GM21529 (cell line): Measurements from ENCODE around the gene TAF4.

Experiments used
- ATAC-seq: cut with Tn5 transposase; IDR thresholded peaks from one replicate; pipeline ENCODE4 v1.9.1; 2021; ENCODE audit not compliant: unreplicated experiment

Gene TAF4

DNA sequence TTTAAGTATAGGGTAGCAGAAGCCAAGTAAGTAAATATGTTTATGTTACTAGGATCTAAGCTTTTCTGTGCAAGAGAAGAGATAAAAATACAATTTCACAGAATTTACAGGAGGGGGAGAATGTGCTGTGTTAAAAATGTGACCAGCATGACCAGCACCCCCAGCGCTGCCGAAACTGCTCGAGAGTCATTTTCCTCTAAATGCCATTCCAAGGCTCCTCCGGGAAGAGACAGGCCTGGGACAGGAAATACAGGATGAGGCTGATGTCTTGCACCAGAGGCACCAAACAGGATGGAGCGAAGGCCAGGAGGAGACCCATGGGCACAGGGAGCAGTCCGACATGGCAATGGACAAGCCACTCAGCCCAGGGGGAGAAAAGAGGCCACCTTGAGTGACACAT, 21.1 kb downstream of the TAF4 start:
- ATAC-seq, result no peak

DNA sequence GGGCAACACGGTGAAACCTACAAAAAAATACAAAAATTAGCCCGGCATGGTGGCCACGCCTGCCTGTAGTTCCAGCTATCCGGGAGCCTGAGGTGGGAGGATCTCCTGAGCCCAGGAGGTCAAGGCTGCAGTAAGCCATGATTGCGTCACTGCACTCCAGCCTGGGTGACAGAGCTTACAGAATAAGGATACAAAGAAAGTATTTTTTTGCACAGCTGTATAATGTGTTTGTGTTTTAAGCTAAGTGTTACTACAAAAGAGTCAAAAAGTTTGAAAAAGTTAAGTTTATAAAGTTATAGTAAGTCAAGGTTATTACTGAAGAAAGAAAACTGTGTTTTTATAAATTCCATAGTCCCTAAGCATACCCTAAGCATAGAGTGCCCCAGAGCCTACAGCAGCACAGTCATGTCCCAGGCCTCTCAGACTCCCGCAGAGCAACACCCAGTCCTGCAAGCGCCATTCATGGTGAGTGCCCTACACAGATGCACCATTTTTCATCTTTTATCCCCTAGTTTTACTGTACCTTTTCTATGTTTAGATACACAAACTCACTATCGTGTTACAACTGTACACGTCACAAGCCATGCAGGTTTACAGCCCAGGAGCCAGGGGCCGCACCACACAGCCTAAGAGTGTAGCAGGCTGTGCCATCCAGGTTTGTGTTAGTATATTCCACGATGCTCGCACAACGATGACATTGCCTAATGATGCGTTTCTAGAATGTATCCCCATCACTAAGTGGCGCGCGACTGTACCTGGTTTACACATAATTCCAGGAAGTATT, 22.4 kb downstream of the TAF4 start:
- no peak for ATAC-seq

DNA sequence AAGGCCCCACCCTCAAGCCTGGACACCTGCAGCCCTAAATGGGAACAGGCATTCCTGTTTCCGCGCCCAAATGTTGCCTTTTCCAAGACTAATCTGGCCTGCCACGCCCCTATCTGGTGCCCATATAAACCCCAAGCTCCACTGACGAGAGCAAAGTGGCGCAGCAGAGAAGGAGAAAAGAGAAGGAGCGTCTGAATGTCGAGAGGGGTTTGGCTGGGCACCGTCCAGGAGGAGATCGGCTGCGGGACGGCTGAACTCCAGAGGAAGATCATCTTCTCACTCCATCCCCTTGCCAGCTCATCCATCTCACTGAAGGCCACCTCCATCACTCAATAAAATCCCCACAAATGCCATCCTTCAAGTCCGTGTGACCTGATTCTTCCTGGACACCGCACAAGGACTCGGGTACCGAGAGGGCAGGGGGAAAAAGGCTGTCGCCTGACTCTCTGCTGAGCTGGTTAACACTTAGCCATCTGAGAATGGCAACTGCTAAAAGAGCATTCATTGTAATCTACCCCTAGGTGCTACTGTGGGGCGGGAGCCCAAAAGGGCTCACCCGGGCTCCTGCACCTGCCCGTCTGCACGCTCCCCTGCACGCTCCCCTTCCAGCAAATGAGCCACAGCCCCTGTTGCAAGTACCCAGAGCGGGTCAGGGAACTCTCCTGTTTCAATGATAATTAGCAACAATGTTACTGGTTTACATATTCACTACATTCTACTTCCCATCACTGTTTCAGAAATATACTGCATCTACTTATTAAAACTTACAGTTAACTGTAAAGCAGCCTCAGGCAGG, 23.5 kb downstream of the TAF4 start:
- no peak for ATAC-seq

DNA sequence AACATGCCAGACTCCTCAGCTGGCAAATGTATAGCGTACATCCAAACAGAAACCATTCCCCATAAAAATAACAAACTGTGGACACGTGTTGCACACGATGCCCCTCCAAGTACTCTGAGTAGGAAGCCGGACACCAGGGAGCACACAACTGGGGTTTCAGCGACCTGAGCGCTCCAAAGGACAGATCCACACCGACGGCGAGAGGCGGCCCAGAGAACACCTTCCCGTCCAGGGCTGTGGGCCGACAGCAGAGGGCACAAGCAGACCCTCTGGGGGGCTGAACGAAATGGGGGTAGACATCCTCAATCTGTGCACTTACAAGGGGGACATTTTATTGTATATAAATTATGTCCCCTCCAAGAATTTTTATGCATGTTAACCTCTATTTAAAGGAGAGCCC, 24.7 kb downstream of the TAF4 start:
- ATAC-seq, result no peak

DNA sequence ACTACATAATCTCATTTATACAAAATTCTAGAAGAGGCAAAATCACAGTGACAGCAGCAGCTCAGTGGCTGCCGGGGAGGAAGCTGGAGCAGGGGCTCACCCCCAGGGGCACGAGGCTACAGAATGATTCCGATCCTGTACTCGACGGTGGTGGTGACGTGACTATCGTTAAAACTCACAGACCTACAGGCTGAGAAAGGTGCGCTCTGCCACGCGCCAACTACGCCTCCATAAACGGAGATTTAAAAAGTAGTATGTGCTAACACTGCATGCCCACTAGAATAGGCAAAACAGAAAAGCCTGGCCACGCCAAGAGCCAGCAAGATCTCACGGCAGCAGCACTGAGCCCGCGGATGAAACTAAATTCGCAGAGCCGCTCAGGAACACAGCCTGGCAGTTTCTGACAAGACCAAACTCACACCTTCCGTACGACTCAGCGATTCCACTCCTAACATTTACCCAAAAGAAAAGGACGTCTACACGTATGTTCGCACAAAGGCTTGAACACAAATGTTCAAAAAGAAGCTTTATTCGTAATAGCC, 25.2 kb downstream of the TAF4 start:
- no peak for ATAC-seq

DNA sequence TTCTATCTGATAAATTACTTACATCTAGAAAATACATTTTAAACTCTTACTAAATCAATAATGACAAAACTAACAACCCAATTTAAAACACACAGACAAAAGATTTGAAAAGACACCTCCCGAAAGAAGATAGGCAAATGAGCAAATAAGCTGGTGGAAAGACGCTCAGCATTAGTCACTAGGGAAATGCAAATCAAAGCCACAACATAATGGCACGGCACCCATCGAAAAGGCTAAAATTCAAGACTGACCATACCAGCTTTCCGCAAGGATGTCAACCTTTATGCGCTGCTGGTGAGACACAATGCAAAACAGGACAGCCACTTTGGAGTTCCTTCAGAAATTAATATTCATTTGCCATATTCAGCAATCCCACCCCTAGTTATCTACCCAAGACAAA, 25.9 kb downstream of the TAF4 start:
- ATAC-seq, result no peak

DNA sequence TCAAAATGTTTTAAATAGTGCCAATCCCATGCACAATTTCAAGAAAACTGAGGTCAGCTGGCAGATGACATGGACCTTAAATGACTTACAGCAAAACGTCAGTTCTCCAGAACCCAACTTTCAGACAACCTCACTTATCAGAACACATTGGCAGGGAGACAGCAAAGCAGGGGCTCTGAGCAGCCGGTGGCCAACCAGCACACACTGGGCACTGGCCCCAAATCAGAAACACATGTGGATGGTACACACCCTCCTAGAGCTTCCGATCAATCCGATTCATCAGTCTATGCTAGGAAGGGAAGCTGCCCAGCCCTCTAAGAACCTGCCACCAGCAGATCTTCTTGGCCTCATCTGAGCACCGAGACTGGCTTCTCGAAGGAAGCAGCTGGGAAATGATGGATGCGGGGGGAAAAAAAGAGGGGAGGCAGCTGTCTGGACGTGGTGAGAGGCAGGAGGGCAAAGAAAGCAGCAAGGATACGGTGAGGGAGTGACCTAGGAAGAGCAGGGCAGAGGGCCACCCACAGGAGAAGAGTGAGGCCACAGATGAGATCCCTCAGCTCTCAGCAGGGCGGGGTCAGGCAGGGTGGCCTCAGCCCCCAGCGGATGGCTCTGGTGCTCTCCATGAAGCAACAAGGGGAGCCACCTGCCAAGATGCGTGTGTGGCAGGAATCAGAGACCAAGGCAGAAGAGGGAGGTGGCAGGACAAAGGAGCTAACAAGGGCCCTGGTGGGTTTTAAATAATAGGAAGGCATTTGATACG, 32.9 kb downstream of the TAF4 start:
- no peak for ATAC-seq

DNA sequence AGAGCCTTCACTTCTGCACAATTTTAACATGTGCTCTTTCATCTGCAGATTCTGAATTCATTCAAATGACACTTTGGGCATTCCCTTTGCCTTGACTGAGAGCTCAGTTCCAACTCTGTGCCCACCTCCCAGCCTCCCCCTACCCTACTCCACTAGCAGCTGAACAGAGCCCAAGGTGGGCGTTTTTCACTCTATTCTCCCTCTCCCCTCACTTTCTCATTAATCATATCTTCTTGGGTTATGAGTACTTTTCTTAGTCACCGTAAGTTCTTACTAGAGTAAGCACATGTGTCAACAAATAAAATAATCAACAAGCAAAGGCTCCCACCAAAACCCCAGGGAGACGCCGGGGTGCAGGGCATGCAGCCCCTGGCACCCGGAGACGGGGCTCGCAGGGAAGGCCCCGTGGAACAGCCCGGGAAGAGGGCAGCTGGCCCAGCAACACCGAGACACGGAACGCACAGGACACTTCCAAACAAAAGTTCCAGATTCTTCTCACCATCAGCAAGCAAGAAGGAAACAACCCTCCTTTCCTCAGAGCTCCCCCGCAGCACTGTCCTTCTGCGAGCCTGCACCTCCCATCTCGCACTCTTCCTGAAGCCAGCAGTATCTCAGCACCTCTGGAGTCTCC, 34.1 kb downstream of the TAF4 start:
- ATAC-seq, result no peak

DNA sequence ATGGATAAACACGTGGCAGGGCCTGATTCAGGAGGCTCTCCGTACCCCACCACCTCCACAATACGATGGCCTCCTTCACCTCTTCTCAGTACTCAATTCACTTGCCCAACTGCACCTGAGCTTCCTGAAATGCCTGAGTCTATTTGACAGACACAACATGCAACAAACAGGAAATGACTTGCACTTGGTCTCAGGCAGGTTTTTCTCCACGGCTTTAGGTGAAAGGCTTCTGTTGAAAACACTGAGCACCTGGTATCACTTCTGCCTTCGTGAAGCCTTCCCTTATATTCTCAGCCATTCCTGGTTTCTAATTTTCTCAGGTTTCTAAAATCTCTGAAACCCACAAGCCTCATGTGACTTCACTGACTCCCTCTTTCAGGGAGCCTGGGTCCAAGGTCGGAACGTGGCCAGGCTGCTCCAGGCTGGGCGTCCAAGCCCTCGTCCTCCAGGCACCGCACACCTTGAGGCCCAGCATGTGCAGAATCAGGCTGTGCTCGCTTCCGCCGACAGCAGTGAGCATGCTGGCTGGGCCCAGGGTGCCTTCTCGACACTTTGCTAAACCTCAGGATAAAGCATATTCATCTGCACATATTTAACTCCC, 34.7 kb downstream of the TAF4 start:
- ATAC-seq, result peak; percentile 84

DNA sequence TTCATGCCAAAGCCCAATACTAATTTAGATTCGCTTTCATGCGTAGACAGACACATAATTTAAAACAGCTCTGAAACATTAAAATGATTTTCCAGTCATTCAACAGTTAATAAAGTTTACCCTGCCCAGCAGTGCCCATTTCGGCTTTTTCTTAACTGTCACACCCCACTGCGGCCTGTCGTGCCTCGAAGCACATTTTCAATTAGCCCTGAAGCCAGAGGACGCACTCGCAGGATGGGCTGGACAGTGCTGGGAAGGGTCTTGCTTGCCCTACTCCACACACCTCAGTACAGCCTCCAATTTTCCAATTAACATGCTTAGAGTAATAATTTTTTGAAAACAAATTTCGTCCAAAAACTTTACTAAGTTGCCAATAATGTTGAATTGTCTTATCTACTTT, 35.3 kb downstream of the TAF4 start:
- ATAC-seq, result no peak

DNA sequence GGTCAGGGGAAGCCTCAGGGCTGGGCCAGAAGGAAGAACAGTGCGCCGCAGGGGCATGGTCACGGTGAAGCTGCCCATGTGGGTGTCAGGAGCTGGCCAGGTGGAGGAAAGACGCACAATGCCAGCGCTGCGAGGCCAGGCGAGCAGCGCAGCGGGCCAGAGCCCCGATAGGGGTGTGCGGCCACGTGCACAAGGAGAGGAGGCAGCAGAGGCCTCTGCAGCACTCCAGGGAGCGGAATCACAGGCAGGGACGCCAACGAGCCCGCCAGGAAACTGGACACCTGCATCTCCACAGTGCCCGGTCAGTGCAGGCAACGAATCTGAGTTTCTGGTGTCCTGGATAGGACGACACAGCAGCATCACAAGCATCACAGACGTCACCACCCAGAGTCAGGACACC, 35.7 kb downstream of the TAF4 start:
- no peak for ATAC-seq

DNA sequence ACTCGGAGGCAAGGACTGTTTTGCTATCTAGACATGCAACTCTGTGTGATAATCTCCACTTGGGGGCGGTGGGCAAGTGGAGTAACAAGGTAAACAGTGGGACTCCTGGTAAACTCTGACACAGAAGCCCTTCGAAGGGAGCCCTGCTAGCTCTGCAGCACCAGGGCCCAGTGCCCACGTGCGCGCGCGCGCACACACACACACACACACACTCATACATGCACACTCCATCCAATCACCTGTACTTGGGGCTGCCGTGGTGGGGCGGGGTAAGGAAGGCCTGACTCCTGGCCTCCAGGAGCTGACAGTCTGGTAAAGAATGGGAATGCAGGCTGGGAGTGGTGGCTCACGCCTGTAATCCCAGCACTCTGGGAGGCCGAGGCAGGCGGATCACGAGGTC, 36.4 kb downstream of the TAF4 start:
- no peak for ATAC-seq

DNA sequence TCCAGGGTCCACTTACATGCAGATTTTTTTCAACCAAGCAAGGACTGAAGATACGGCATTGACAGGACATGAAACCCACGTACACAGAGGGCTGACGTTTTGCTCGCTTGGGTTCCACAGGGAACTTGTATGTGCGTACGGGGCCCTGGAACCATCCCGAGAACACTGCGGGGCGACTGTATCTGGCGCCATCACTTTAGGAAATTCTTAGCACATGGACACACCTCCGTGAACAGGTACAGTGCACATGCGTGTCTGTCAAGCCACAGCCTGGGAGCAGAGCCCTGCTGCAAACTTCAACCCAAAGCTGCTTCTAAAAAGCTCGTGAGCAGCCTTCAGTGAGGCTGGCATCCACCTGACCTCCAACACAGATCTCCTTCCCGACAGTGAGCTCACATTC, 37.3 kb downstream of the TAF4 start:
- no peak for ATAC-seq

DNA sequence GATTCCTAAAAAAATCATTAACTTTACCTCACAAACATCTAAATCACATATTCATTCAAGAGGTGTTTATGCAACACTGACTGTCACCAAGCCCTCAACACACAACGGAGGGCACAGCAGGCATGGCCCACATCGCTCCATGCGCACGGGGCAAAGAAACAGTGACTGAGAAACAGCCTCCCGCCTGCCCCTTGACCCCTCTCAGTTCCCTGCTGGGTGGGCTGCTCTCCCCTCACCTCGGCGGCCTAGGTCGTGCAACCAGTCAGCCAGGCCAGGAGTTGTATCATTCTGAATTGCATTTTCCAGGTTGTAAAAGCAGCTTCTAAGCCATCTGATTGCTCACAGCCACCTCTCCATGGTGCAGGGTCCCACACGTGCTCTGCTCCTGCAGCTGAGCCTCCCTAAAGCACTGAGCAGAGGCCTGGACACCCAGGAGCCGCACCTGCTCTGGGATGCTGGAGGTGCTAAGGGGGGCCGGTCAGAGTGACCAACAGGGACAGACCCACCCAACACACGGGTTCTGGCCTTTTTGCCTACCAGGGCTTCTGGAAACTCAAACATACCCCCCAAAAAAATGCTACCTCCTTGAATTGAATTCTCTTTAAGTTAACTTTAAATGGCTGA, 37.9 kb downstream of the TAF4 start:
- ATAC-seq, result no peak

DNA sequence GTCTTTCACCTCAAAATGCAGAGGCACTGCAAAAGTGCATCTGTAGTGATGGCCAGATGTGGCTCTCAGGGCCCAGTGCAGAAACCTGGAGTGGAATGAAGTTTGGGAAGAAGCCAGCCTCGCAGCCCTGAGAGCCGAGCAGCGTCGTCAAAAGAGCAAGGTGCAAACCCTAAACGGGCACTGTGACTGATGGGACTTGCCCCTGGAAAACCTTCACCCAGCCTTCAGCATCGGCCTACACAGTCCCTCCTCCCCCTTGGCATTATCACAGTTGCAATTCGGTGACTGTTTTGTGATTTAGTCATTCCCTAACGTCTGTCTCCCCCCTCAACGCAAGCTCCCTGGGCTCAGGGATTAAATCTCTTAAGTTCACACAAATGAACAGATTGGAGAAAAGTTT, 38.6 kb downstream of the TAF4 start:
- no peak for ATAC-seq

DNA sequence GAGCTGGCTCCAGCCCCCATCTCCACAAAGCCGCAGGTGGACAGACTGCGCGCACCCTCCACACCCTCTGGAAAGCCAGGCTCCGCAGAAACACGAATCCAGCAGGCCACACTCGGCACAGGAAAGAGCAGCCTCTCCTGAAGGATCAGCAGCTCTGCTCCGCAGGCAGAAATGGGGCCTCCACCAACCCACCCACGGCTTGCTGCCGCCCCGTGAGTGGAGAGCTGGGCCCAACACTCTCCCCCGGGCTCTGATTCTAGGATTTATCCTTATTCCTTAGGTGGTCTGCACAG, 39.2 kb downstream of the TAF4 start:
- no peak for ATAC-seq

DNA sequence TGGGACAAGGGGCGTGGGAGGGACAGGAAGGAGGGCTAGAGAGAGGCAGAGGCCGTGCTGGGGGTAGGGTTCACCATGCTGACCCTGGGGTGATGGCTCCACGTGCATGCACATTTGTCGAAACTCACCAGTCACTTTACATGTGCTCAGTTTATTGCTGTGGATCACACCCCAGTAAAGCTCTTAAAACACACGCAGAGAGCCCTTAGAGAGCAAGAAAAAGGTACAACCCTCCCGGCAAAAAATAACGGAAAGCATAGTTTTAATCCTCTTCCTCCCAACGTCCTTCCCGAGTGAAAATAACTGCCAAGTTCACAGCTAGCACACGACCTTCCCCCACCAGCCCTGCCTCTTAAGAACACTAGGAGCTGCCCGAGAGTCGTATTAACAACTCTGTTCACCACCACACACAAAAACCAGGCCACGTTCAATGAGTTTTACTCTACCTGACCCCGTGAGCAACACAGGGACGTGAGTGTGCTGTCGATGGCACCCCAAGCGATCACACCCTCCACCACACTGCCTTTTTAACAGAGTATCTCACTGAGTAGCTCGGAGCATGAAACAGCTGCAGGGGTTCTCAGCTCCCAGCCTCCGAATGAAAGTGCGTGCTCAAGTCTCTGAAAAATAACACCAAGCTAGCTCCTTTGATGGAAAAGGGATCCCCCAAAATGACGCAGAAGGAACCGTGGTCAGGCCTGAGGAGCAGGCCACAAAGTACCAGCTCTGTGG, 39.7 kb downstream of the TAF4 start:
- no peak for ATAC-seq

DNA sequence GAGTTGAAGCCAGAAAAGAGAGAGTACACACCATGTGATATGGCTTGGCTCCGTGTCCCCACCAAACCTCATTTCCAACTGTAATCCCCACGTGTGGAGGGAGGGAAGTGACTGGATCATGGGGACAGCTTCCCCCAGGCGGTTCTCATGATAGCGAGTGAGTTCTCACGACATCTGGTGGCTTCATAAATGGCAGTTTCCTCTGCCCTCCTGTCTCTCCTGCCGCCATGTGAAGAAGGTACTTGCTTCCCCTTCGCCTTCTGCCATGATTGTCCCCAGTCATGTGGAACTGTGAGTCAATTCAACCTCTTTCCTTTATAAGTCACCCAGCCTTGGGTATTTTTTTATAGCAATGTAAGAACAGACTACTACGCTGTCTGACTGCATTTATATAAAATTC, 40.3 kb downstream of the TAF4 start:
- no peak for ATAC-seq

DNA sequence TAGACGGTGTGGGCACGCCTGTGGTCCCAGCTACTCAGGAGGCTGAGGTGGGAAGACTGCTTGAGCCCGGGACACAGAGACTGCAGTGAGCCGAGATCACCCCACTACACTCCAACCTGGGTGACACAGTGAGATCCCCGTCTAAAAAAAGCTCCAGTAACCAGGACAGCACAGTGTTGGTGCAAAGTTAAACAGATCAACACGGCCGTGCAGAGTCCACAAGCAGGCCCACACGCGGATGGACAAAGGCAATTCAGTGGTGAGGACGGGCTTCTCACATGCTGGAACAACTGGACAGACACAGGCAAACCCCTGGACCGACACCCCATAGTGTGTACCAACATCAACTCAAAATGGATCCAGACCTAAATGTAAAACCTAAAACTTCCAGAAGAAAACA, 41.7 kb downstream of the TAF4 start:
- no peak for ATAC-seq
